IPS DF 19.7 (cell line): ENCODE results near the gene SSBP3.

ENCODE experiments used
- DNase-seq: peaks from one replicate; pipeline ENCODE4 v3.0.0-alpha.2; 2013; ENCODE audit warnings: low read depth, low spot score

SSBP3 gene

DNA sequence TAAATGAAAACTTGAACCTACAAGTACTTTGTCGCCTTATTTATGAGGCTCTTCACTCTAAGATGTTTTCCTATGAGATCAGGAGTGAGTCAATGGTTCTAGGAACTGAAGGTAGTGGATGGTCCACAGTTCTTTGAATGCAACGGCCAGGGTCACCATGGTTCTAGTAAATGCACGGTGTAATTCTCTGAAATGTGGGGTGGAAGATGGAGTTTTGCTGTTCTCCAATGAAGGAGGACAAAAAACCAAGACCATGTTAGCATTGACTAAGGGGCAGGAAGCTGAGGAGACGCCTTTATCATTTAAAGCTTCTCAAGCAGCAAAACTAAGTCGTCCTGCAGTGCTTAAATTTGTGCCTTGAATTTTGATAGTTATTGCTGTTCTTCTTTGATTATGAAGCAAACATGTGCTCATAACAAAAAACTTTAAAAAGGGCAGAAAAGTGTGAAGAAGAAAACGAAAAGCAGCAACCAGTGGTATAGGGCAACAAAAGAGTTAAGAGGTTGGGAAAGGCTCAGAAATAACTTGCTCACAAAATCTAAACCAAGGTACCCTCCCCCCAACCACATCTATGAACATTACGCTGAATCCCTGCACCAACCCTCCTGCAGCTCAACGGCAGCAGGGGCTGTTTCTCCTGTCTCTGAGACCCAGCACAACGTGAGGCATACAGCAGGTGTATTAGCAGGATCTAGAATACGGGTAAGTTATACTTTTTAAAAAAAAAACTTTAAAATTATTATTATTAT, 121.2 kb downstream of the SSBP3 start:
- DNase-seq = no peak

DNA sequence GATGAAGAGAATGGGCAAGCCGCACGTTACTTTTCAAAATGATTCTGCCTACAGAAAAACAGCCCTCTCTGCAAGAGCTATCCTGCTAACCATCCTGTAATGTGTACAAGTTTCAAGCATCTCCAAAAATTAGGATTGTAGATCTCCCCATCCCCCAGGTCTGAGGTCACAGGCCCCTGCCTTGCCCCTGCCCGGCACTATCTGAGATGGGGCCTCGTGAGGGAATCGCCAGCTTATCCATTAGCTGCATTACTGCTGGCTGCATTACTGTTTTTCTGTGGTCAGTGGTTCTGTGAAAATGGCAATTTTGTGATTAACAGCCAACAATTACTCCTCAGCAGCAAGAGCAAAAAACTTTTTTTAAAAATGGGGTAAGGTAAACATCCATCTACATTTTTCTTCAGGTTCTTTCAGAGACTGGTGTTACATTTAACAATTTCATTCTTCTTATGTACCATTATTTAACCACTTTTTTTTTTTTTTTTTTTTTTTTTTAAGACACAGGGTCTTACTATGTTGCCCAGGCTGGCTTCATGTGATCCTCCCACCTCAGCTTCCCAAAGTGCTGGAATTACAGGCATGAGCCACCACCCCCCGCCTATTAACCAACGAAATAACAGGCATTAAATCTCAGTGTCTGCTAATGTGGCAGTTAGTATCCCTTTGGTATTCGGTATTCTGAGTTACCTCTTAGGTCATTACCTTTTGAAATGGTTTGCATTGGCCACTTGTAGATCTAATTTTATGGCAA, 122.4 kb downstream of the SSBP3 start:
- no peak for DNase-seq

DNA sequence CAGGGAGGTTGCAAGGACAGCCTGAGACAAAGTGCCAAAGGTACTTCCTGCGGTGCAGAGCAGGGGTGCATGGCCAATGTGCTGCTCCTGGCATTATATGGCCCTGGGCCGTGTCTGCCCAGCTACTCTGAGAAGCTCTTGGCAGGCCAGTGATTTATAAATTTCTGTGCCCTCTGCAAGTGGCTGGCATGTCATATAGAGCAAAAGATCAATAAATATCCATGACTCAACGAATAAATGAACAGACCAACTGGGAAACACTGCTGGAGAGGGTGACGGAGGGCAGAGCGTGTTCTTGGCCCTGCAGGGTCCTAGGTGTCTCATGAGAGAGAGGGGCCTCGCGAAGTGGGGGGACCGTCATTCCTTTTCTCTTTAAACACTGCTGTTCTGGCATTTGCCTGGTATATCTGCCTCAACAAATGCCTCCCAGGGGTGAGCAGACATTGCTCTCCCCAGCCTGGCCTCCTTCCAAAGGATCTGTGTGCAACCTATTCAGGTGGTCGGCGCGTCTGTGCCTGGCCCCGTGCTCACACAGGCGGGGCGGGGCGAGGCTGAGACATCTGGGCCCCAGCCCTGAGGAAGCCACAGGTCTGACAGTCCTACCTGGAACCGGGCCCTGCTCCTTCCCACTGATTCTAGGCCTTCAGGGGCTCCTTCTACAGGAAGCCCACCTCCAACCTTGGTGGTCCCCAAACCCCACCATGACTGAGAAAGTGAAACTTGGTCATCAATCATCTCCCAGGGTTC, 123.9 kb downstream of the SSBP3 start:
- DNase-seq = no peak

DNA sequence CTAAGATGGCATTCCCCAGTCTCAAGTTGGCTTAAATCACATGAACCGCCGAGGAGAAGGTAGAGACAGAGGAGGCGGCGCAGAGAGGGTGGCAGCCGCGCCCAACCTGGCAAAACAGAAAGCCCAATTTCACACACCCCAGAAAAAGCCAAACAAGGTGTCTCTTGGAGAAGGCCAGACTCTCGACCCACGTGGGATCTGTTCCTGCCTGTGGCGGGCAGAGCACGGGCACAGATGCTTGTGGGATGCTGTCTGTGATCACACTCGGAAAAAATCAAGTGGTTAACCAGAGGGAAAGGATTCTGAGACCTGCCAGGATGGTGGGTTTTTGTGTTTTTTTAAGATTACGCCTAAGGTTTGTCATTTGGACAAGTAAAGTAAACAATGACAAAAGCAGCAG, 125.5 kb downstream of the SSBP3 start:
- no peak for DNase-seq

DNA sequence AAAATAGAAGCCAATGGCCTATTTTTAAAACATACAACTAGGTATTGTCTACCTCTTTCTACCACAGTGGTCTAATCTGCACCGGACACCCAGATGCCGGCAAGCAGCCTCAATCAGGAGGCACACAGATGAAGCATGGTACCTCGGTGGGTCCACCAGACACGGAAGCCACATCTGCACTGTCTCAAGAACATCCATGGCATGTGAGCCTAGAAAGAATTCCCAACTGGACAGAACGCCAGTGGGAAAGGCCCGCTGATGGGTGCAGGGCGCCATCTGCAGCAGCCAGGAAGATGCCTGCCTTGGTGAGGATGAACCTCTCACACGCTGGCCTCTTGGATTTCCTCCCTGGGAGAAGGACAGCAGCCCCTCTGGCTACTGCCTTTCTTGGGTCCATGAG, 126.7 kb downstream of the SSBP3 start:
- DNase-seq = no peak

DNA sequence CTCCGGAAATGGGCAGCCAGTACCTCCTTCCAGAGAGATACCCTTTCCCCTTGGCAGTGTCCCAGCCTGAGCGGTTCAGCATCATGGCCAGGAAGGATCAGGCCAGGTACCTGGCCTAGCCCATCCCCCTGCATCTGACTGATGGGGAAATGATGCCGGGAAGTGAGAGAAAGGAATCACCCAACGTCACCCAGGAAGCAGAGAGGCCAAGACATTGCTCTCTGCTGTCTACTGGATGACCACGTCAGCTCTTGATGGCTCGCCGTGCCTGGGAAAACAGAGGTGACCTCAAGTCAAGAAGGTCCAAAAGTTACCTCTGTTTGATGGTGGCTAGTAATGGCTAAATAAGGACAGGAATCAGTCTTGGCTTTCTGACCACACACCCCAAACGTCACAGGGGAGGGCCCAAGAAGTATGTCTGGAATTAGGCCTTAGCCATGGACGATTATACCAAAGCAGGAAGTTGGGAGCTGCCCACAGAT, 127.2 kb downstream of the SSBP3 start:
- DNase-seq = no peak

DNA sequence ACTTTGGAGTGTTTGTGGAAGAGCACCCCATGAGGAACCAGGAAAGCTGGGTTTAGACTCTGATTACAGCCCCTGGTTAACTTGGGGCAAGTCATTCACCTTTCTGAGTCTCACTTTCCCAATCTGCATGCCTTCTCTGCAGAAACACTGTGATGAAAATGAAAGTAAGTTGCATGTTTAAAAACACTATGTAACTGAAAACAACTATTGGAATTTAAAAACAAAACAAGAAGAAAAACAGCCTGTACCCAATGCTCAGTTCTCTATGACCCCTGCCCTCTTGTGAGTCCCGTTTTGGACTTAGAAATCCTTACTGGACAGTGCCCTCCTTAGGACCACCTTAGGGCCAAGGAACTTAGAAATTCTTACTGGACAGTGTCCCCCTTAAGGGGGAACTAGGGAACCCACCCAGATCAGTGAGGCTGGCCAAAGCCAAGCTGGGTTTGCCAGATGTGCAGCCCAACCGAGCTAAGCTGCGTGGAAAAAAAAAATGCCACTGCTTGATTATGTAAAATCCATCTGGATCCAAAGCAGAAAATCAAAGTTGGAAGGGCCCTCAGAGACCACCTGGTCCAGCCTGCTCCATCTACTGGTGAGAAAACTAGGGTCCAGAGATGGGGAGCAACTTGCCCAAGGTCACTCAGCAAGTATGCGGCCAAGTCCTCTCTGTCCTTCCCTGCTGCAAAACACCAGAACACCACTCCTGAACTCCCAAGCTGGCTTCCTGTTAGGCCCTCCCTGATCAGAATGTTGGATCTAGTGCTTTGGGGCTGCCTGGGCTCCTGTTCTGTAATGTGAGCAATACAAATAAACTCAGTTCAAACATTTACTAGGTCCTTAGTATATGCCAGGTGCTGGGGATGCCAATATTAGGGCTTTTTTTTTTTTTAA, 128.5 kb downstream of the SSBP3 start:
- no peak for DNase-seq

DNA sequence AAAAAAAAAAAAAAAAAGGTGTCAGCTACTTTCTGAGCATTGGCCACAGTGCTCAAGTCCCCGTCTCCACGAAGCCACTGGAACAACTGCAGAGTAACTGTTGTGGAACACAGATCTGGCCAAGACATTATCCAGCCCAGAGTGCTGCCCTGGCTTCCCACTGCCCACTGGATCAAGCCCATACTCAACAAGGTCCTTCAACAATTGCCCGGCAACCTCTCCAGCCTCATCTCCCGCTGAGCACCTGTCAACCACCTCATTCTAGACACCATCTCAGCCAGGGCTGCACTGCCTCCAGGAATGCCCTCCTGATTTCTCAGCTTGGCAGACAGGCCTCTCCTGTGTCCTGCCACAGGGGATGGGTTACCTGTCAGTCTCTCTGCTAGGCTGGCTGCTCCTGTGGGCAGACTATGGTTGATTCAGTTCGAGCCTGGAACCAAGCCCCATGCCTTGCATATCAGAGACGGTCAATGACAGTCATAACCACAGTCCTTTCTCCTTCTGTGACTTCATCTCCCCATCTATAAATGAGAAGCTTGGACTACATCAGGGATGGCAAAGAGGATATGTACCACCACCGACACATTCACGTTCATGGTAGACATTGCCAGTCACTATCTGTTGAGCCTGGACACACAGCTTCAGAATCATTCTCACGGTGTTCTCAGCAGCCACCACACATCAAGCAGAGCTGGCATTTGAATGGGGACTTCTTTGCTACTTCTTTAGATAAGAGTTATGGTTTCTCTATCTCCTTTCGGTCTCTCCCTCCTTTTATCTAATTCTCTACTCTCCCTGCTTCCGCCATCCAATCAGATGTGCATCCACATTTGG, 129.4 kb downstream of the SSBP3 start:
- no peak for DNase-seq

DNA sequence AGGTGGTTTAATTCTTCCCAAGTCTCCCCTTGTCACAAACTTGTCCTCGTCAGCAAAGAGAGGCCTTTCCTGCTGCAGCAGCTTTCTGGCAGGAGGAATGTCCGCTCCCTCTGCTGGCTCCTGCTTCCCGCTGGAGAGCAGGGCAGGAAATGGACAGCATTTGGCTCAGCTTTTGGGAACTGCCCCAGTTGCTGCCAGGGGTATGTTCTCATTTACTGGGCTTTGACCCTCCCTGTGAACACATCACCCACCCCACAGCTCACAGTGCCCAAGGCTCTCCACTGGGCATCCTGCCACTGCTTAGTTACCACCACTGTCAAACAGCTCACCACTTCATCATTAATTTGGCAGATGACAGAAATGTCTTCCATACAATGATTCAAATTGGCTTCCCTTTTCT, 130.8 kb downstream of the SSBP3 start:
- DNase-seq = no peak

DNA sequence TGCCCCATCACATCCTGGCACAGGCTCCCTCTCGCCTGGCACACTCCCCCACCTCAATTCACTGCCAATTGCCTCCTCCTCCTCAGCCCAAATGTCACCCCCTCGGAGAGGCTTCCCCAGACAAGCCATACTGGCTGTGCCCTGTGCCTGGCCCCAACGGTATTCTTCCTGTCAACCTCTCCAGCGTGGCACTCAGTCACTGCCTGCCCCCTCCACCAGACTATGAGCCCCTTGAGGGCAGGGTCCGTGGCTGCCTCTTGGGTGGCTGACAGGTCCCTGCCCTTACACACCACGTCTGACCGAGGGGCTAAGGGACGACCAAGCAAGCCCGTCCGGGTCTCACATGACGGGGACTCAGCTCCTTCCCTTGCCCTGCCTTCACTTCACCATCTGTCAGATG, 131.3 kb downstream of the SSBP3 start:
- DNase-seq = no peak

DNA sequence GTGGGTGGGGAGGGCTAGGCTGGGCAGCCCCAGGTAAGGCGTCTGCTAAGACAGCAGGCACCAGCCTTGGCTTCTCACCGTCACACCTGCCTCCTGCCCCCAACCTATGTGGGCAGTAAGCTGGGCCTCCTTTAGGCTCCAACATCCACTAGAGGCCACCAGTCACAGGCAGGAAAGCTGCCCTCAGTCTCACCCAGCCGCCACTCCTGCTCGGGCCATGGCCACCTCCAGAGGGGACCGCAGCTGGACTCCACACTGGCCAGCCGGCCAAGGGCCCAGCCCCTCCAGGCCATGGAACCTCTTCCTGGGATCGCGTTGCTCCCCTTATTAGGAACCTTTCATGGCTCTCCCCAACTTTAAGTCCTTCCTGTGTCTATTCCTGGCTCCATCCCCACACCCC, 131.7 kb downstream of the SSBP3 start:
- no peak for DNase-seq

DNA sequence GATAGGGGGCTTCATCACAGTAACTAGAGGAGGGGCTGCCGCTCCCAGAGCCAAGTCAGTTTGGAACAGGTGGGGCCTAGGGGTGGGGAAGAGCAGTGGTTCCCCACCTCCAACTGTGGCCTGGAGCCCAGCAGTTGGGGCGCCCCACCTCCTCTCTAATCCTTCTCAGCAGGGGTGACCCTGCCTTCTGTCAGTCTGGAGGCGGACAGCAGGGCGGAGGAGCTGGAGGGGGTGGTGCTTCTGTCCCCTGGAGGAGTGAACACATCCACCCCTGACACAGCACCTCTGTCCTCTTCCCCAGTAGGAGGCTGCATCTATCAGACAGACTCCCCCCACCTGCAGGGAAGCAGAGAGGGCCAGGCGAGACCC, 132.4 kb downstream of the SSBP3 start:
- no peak for DNase-seq

DNA sequence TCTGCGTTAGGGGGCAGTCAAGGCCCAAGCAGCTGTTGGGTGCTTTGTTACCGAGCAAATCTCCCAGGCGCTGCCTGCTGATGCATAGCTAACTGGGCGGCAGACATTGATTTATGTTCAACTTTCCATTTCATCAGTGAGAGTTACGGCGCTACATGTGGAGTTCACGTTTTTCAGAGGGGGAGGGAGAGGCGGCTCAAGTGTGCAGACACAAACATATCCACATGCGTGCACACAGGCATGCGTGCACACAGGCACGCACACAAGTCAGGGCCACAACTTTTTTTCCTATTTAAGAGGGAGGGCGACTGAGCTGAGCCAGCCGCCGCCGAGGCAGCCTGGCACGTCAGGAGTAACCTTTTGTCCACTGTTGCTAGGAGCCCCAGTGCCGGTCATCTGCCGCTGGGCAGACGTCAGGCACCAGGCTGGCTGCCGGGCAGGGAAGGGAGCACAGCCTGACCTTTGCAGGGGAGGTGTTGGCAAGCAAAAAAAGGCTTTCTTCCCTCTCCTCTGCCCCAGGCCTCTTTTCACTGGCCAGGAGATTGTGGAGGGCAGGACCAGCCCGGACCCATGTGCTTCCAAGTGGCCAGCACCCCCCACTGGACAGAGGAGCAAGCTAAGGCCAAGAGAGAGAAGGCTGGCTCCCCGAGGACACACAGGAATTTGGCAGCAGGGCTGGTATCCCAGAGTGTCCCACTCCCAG, 133.0 kb downstream of the SSBP3 start:
- DNase-seq = no peak

DNA sequence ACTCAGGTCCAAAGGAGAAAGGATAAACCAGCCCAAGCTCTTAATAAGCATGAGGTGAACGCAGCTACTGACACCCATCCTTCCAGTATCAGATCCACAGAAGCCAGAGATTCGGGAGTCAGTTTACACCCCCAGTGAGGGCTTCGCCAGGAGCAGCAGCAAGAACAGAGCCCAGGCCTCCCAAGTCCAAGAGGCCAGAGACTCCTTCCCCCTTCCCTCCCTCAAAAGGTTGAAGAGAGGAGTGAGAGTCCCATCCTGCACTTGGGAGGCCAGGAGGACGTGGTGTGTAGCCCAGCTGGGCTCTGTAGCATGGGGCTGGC, 133.5 kb downstream of the SSBP3 start:
- DNase-seq = no peak

DNA sequence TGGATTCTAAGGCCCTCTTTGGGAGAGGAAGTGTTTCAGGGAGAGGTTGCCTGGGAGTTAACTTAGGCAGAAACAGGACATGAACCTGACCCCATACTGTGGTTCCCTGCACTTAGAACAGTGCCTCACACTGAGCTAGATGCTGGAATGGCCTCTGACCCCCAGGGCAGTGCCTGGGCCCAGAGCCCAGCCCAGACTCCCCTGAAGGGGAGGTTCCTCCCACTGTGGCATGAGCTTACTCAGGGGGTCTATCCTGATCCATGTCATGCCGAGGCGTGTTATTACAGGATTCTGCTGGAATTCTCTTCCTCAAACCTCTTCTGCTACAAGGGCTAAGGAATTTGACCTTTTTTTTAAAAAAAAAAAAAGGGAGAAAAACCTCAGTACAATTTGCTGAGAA, 134.1 kb downstream of the SSBP3 start:
- DNase-seq = no peak

DNA sequence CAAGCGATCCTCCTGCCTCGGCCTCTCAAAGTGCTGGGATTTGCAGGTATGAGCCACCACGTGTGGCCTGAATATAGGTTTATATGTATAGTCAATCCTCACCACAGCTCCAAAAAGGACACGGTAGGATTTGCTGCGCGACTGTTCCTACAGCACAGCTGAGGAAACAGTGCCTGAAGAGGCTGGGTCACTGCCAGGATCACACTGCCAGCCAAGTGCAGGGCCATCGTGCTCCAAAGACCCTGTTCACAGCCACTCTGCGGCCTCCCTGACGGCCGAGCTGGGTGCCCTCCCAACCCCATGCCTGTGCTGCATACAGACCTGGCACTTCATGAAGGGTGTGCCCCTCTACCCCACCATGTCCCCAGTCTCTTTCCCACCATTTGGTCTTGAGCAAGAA, 134.9 kb downstream of the SSBP3 start:
- no peak for DNase-seq

DNA sequence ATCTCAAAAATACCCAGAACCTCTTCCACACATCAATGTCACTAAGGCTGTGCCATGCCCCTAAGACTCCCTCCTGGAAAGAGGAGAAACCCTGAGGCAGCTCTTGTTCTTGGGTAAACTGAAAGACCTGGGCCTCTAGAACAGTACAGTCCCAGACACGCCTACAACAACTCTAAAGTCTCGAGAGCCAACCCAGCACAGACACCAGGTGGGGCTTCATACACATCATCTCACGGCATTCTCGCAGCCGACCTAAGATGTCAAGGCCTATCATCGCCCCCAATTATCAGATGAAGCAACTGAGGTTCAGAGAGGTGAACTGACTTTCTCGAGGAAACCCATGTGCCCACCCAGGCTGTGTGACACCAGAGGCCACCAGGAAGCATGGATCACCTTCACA, 135.7 kb downstream of the SSBP3 start:
- no peak for DNase-seq

DNA sequence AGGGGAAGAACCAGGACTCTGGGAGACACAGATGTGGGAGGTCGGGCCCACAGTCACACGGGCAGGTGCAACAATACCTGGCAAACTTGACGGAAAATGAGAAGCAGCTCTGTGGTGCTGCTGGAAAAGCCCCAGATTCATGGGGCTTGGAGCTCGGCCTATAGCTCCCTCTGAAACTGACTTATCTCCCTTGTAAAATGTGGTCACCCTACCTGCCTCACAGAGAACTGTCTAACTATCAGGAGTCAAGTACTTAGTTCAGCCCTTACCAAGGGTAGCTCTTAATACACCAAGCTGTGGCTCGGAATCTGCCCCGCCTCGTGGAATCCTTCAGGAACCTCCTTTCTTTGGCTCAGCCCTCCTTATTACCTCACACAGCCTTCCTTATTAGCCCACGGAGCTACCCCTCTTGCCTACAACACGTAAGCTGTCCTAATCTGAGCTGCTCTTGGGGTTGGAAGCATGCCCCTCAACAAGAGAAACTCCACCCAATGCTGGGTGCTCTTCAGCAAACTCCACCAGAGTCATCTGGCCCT, 137.4 kb downstream of the SSBP3 start:
- DNase-seq = no peak

DNA sequence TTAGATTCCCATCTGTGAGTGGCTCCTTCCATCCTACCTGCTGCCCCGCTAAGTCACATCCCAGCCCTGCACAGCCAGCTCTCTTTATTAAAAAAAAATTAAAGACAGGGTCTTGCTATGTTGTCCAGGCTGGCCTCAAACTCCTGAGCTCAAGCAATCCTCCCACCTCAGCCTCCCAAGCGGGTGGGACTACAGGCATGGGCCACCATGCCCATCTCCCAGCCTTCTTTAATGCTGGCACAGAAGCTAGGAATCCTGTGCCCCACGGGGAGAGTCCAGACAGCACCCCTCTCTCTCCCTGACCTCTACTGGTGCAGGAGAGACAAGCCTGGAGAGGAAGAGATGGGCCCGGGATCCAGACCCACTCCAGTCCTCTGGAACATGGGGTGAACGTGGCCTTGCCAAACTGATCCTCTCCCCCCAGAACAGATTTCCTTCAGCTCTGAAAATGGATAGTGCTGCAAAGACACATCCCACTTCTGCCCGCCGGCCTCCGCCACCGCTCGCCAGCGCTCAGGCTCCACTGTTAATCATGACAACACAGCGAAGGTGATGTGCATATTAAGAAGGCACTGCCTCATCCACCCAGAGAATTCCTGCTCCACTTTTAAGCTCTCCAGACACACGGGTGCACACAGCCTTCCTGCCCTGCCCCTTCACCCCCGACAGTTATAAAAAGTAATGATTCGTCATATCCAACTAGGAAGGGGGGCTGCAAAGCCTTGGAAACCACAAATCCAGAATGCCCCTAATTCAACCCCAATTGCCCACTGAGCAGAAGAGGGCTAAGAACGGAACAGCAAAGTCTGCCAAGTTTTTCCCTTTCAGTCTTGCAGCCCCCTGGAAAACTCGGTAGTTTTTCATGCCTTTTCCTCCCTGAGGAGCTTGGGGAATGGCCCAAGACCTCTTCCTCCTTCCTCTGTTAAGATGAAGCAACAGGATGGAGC, 138.1 kb downstream of the SSBP3 start:
- DNase-seq = no peak
